Liver (tissue), 9 donors: ENCODE results near the gene DHX16. TPM values are rescaled to one million over a fixed set of nuclear protein-coding genes. Genes with fewer than 3 reads are reported as not detected.
"Not testable (repeated sequence)": the region's sequence is repeated elsewhere in the genome, so short reads cannot be mapped to it uniquely, and the experiment has no call there.

Experiments used
- DNase-seq: peaks from one replicate; pipeline ENCODE4 v3.0.0-alpha.2; 2017; ENCODE audit warnings: low spot score
- H3K27ac ChIP-seq, 2 donors: one replicate each; pipeline ENCODE4 v1.7.0; 2013; ENCODE audit warnings: inconsistent platforms in 2 of 2, low read length in 2 of 2, control low read depth in 1 of 2, low read depth in 1 of 2, mild to moderate bottlenecking in 1 of 2
- H3K27me3 ChIP-seq, 4 donors: one replicate each; pipeline versions ENCODE4 v1.6.1 to v1.7.0; 2013; ENCODE audit warnings: low read length in 3 of 4, inconsistent platforms in 1 of 4, mild to moderate bottlenecking in 1 of 4, moderate library complexity in 1 of 4; ENCODE audit not compliant: control insufficient read depth in 4 of 4, insufficient read depth in 4 of 4
- H3K36me3 ChIP-seq, 4 donors: one replicate each; pipeline versions ENCODE4 v1.6.1 to v1.7.0; 2013; ENCODE audit warnings: low read length in 3 of 4, mild to moderate bottlenecking in 3 of 4, low read depth in 1 of 4, moderate library complexity in 1 of 4; ENCODE audit not compliant: control insufficient read depth in 4 of 4, insufficient read depth in 3 of 4
- H3K4me1 ChIP-seq, 4 donors: one replicate each; pipeline versions ENCODE4 v1.6.1 to v1.7.0; 2013; ENCODE audit warnings: low read length in 3 of 4, mild to moderate bottlenecking in 3 of 4, moderate library complexity in 1 of 4; ENCODE audit not compliant: control insufficient read depth in 4 of 4, insufficient read depth in 4 of 4
- H3K4me3 ChIP-seq, 3 donors: one replicate each; pipeline versions ENCODE4 v1.6.1 to v1.7.0; 2013; ENCODE audit warnings: low read length in 3 of 3, control low read depth in 1 of 3, low read depth in 1 of 3, mild to moderate bottlenecking in 1 of 3
- H3K9ac ChIP-seq, 2 donors: one replicate each; pipeline ENCODE4 v1.7.0; 2013; ENCODE audit warnings: low read length in 2 of 2, mild to moderate bottlenecking in 2 of 2, moderate library complexity in 2 of 2, control low read depth in 1 of 2, low read depth in 1 of 2
- H3K9me3 ChIP-seq, 4 donors: one replicate each; pipeline versions ENCODE4 v1.6.1 to v1.7.0; 2013; ENCODE audit warnings: low read length in 3 of 4; ENCODE audit not compliant: control insufficient read depth in 4 of 4
- ATF3 ChIP-seq: IDR thresholded peaks from 2 replicates; pipeline ENCODE4 v1.6.1; 2016; ENCODE audit warnings: antibody characterized with exemption
- FOXA1 ChIP-seq: IDR thresholded peaks from 2 replicates; pipeline ENCODE4 v1.6.1; 2016; ENCODE audit warnings: antibody characterized with exemption
- FOXA2 ChIP-seq: IDR thresholded peaks from 2 replicates; pipeline ENCODE4 v1.6.1; 2016; ENCODE audit warnings: antibody characterized with exemption
- HNF4A ChIP-seq, 2 donors: conservative IDR thresholded peaks; 2 replicates each; pipeline ENCODE4 v1.6.1; 2016; ENCODE audit warnings: antibody characterized with exemption in 2 of 2, mild to moderate bottlenecking in 2 of 2
- HNF4G ChIP-seq: IDR thresholded peaks from 2 replicates; pipeline ENCODE4 v1.6.1; 2016; ENCODE audit warnings: antibody characterized with exemption
- JUND ChIP-seq, 2 donors: IDR thresholded peaks; 2 replicates each; pipeline ENCODE4 v1.6.1; 2016; ENCODE audit warnings: antibody characterized with exemption in 2 of 2
- MAX ChIP-seq: IDR thresholded peaks from 2 replicates; pipeline ENCODE4 v1.6.1; 2016; ENCODE audit warnings: antibody characterized with exemption
- NR2F2 ChIP-seq: IDR thresholded peaks from 2 replicates; pipeline ENCODE4 v1.6.1; 2016; ENCODE audit warnings: antibody characterized with exemption
- RAD21 ChIP-seq, 2 donors: IDR thresholded peaks; 2 replicates each; pipeline ENCODE4 v1.6.1; 2016; ENCODE audit warnings: antibody characterized with exemption in 2 of 2, mild to moderate bottlenecking in 2 of 2
- REST ChIP-seq: IDR thresholded peaks from 2 replicates; pipeline ENCODE4 v1.6.1; 2016; ENCODE audit warnings: antibody characterized with exemption, mild to moderate bottlenecking
- RXRA ChIP-seq, 2 donors: IDR thresholded peaks; 2 replicates each; pipeline ENCODE4 v1.6.1; 2017 to 2018; ENCODE audit warnings: antibody characterized with exemption in 2 of 2, mild to moderate bottlenecking in 1 of 2
- SP1 ChIP-seq: IDR thresholded peaks from 2 replicates; pipeline ENCODE4 v1.6.1; 2018; ENCODE audit warnings: antibody characterized with exemption, mild to moderate bottlenecking
- TAF1 ChIP-seq: conservative IDR thresholded peaks from 2 replicates; pipeline ENCODE4 v1.6.1; 2016; ENCODE audit warnings: antibody characterized with exemption, mild to moderate bottlenecking
- YY1 ChIP-seq: IDR thresholded peaks from 2 replicates; pipeline ENCODE4 v1.6.1; 2016; ENCODE audit warnings: antibody characterized with exemption, mild to moderate bottlenecking
- ZBTB33 ChIP-seq: IDR thresholded peaks from 2 replicates; pipeline ENCODE4 v1.6.1; 2016; ENCODE audit warnings: antibody characterized with exemption
- WGBS: extraction: QIAGEN DNeasy Blood & Tissue Kit; methylation state at CpG from one replicate; pipeline ENCODE4 v1.1.7; 2013; 5-methylcytosine and 5-hydroxymethylcytosine counted together
- polyA plus RNA-seq, 2 donors: library from polyadenylated mRNA; stranded (reverse) in 1 of 2; unstranded in 1 of 2; fragments of 200-250 nt in 1 of 2; fragments of >200 nt in 1 of 2; fragmentation: Nextera tagmentation in 1 of 2; extraction: Ambion mirVana in 1 of 2; gene quantifications; one replicate each; pipeline versions ENCODE4 v1.2.1 to v1.2.3, GENCODE V29; 2013 to 2015
- total RNA-seq, 2 donors: library from RNA; depleted of rRNA; stranded (reverse); fragments of >200 nt; gene quantifications; one replicate each; pipeline ENCODE4 v1.2.3, GENCODE V29; 2014
- donor health status: healthy.
- donor health status: healthy.
- donor health status: healthy.
- donor health status: healthy.
- donor health status: healthy.

DHX16 gene
- total and polyA plus RNA-seq, 4 donors, result 10.1 to 23.9 (median 17.4) TPM

GRCh38 chr6:30719356-30719755 lies 46.5 kb upstream of the DHX16 start:
- Histone ChIP-seq H3K36me3 (peaks cover 6 to 17% (median 13%) of the 10 kb centered on the region in 4 donors), H3K9me3 (no peaks in the 10 kb centered on the region), H3K4me3 (peak overlapping the region in 2 of 3 donors; percentile 51 to 94), H3K9ac (peak overlapping the region in 1 of 2 donors; percentile 41), H3K4me1 (peaks cover 4 to 38% (median 31%) of the 10 kb centered on the region in 4 donors), H3K27ac (peak overlapping the region; percentile 90 to 96), H3K27me3 (no peaks in the 10 kb centered on the region)
- TF ChIP-seq REST, result no peak
- no peak for TF ChIP-seq RAD21 (IDR thresholded peaks at IDR 0.05)
- no peak for DNase-seq
- 40% methylated on average over 8 of the region's 8 CpGs for WGBS

- H3K27me3 ChIP-seq, DNase-seq, H3K9me3 ChIP-seq: not testable (repeated sequence)
- peaks cover 0 to 17% (median 15%) of the 10 kb centered on the region in 4 donors for H3K36me3 ChIP-seq
- 81% methylated on average over 37 of the region's 37 CpGs for WGBS
- peak overlapping the region; percentile 58 to 87 for H3K27ac ChIP-seq
- H3K4me1 ChIP-seq, result peaks cover 4 to 30% (median 26%) of the 10 kb centered on the region in 4 donors
- peak overlapping the region; percentile 19 to 46 (median 42) for H3K4me3 ChIP-seq
- peak overlapping the region in 1 of 2 donors; percentile 62 for H3K9ac ChIP-seq
- peak in 1 of 2 donors; percentile 11 for TF ChIP-seq JUND (IDR thresholded peaks at IDR 0.05)
- peak; percentile 71 for TF ChIP-seq YY1
- peak; percentile 70 for TF ChIP-seq TAF1
These were observed 45.3 kb upstream of the DHX16 start for GRCh38 chr6:30717845-30718720.

GRCh38 chr6:30717129-30717844 lies 44.5 kb upstream of the DHX16 start, which contains the start of gene MDC1:
Gene MDC1, minus strand, starts transcription at chr6:30717281. Its CDS starts 2,106 bp downstream, at chr6:30715175.
- Histone ChIP-seq H3K36me3 (peaks cover 2 to 19% (median 18%) of the 10 kb centered on the region in 4 donors), H3K4me1 (peaks cover 4 to 22% (median 18%) of the 10 kb centered on the region in 4 donors)
- WGBS, result under 1% methylated on average over 48 of the region's 48 CpGs
- TF ChIP-seq FOXA1, result peak; percentile 73
- peak; percentile 87 for TF ChIP-seq MAX
- TF ChIP-seq SP1, result peak; percentile 96
- peak; percentile 98 for TF ChIP-seq YY1
- peak; percentile 33 to 60 for TF ChIP-seq HNF4A (conservative IDR thresholded peaks at IDR 0.05)
- peak; percentile 77 for TF ChIP-seq ATF3
- peak; percentile 57 for TF ChIP-seq FOXA2
- peak; percentile 97 for TF ChIP-seq ZBTB33
- TF ChIP-seq HNF4G, result peak; percentile 22
- TF ChIP-seq RAD21 (IDR thresholded peaks at IDR 0.05), result peak; percentile 47 to 68
- TF ChIP-seq JUND (IDR thresholded peaks at IDR 0.05), result peak; percentile 87 to 89
- peak; percentile 75 to 84 for TF ChIP-seq RXRA (IDR thresholded peaks at IDR 0.05)
- peak; percentile 94 for TF ChIP-seq REST
- TF ChIP-seq NR2F2, result peak; percentile 81
- peak; percentile 94 for TF ChIP-seq TAF1

More at GRCh38 chr6:30717129-30717844, 44.5 kb upstream of the DHX16 start, which contains the start of gene MDC1:
- H3K27ac ChIP-seq, result peak within 1 kb of the TSS; percentile 78 to 90
- peak; percentile 97 for DNase-seq
- no peaks in the 10 kb centered on the region for H3K27me3 ChIP-seq
- H3K9me3 ChIP-seq, result no peaks in the 10 kb centered on the region
- H3K9ac ChIP-seq, result peak within 1 kb of the TSS; percentile 62 to 68
- H3K4me3 ChIP-seq, result peak within 1 kb of the TSS; percentile 65 to 75 (median 67)
